HG02623 (cell line): ENCODE data around the gene DENND1B.

Experiments used
- ATAC-seq: cut with Tn5 transposase; IDR thresholded peaks from one replicate; pipeline ENCODE4 v1.9.1; 2021; ENCODE audit warnings: moderate library complexity; ENCODE audit not compliant: unreplicated experiment

The DENND1B gene

GRCh38 chr1:197775282-197776262, at the start of gene DENND1B:
Gene DENND1B, minus strand, starts transcription at chr1:197775480. Its CDS starts 325 bp downstream, at chr1:197775155.
- ATAC-seq, result peak; percentile 74

GRCh38 chr1:197814306-197814705, 39.0 kb upstream of the DENND1B start:
- ATAC-seq, result no peak

- ATAC-seq, result no peak
These were observed 38.5 kb upstream of the DENND1B start for GRCh38 chr1:197813741-197814140.

GRCh38 chr1:197811769-197812168, 36.5 kb upstream of the DENND1B start:
- no peak for ATAC-seq

- no peak for ATAC-seq
These were observed 35.5 kb upstream of the DENND1B start for GRCh38 chr1:197810812-197811211.

GRCh38 chr1:197808880-197809279, 33.6 kb upstream of the DENND1B start:
- ATAC-seq, result no peak

GRCh38 chr1:197807739-197808453, 32.6 kb upstream of the DENND1B start:
- ATAC-seq, result no peak

GRCh38 chr1:197807216-197807615, 31.9 kb upstream of the DENND1B start:
- ATAC-seq, result no peak

GRCh38 chr1:197806718-197807117, 31.4 kb upstream of the DENND1B start:
- ATAC-seq, result no peak

GRCh38 chr1:197801684-197802083, 26.4 kb upstream of the DENND1B start:
- no peak for ATAC-seq

- ATAC-seq, result no peak
These were observed 25.8 kb upstream of the DENND1B start for GRCh38 chr1:197801111-197801482.

GRCh38 chr1:197800379-197801110, 25.3 kb upstream of the DENND1B start:
- ATAC-seq, result no peak

GRCh38 chr1:197799271-197799670, 24.0 kb upstream of the DENND1B start:
- ATAC-seq, result no peak

GRCh38 chr1:197798492-197798891, 23.2 kb upstream of the DENND1B start:
- ATAC-seq, result no peak

- ATAC-seq, result no peak
These were observed 21.7 kb upstream of the DENND1B start for GRCh38 chr1:197797010-197797409.

- no peak for ATAC-seq
These were observed 13.8 kb upstream of the DENND1B start for GRCh38 chr1:197788741-197789739.

GRCh38 chr1:197787623-197788536, 12.6 kb upstream of the DENND1B start:
- ATAC-seq, result no peak

- ATAC-seq, result no peak
These were observed 11.8 kb upstream of the DENND1B start for GRCh38 chr1:197787056-197787455.

- ATAC-seq, result no peak
These were observed 11.0 kb upstream of the DENND1B start for GRCh38 chr1:197786280-197786679.
